Left forelimb (tissue), 1 donor: ENCODE results near the gene FBN1.

Experiments
- DNase-seq: peaks from one replicate; pipeline ENCODE4 v3.0.0-alpha.2; 2018; ENCODE audit warnings: low spot score

The FBN1 gene

GRCh38 chr15:48469271-48469670, 176.2 kb downstream of the FBN1 start:
- no peak for DNase-seq

GRCh38 chr15:48467801-48468200, 177.7 kb downstream of the FBN1 start:
- no peak for DNase-seq

GRCh38 chr15:48466820-48467219, 178.7 kb downstream of the FBN1 start:
- DNase-seq: no peak

GRCh38 chr15:48466079-48466478, 179.4 kb downstream of the FBN1 start:
- no peak for DNase-seq

- DNase-seq: no peak
Measured at GRCh38 chr15:48465410-48465809, 180.1 kb downstream of the FBN1 start.

- DNase-seq: no peak
Measured at GRCh38 chr15:48463366-48463880, 182.1 kb downstream of the FBN1 start.

- no peak for DNase-seq
Measured at GRCh38 chr15:48462688-48463087, 182.8 kb downstream of the FBN1 start.

GRCh38 chr15:48459571-48460442, 185.7 kb downstream of the FBN1 start:
- DNase-seq: no peak

- DNase-seq: no peak
Measured at GRCh38 chr15:48458876-48459275, 186.6 kb downstream of the FBN1 start.

GRCh38 chr15:48456134-48456533, 189.4 kb downstream of the FBN1 start:
- DNase-seq: no peak

GRCh38 chr15:48451736-48452135, 193.8 kb downstream of the FBN1 start:
- DNase-seq: no peak

GRCh38 chr15:48451241-48451640, 194.3 kb downstream of the FBN1 start:
- no peak for DNase-seq

- no peak for DNase-seq
Measured at GRCh38 chr15:48449734-48450133, 195.8 kb downstream of the FBN1 start.

- DNase-seq: no peak
Measured at GRCh38 chr15:48447657-48448056, 197.9 kb downstream of the FBN1 start.

- DNase-seq: no peak
Measured at GRCh38 chr15:48447058-48447457, 198.5 kb downstream of the FBN1 start.

GRCh38 chr15:48442011-48442410, 203.5 kb downstream of the FBN1 start:
- DNase-seq: no peak

GRCh38 chr15:48440084-48440483, 205.4 kb downstream of the FBN1 start:
- no peak for DNase-seq

- no peak for DNase-seq
Measured at GRCh38 chr15:48437178-48437577, 208.3 kb downstream of the FBN1 start.

GRCh38 chr15:48435321-48435720, 210.2 kb downstream of the FBN1 start:
- DNase-seq: no peak

- no peak for DNase-seq
Measured at GRCh38 chr15:48433226-48433886, 212.2 kb downstream of the FBN1 start.

- no peak for DNase-seq
Measured at GRCh38 chr15:48432688-48433087, 212.8 kb downstream of the FBN1 start.

GRCh38 chr15:48427960-48428547, 217.5 kb downstream of the FBN1 start:
- DNase-seq: no peak

- DNase-seq: no peak
Measured at GRCh38 chr15:48427479-48427878, 218.0 kb downstream of the FBN1 start.
